Skeletal muscle cell (primary cell): ENCODE measurements around the gene QSER1.
"Not testable (repeated sequence)": the region's sequence is repeated elsewhere in the genome, so short reads cannot be mapped to it uniquely, and the experiment has no call there.

Experiments
- DNase-seq: peaks from one replicate; pipeline ENCODE4 v3.0.0-alpha.2; 2010; ENCODE audit warnings: low read depth
- H3K4me3 ChIP-seq: 2 replicates; pipeline ENCODE4 v1.5.1; 2011; ENCODE audit warnings: low read depth, mild to moderate bottlenecking, control low read depth, low read length, moderate library complexity

QSER1 gene

GRCh38 chr11:32892355-32893092, at the start of gene QSER1:
QSER1 (plus strand) TSS chr11:32892811; CDS start chr11:32893126, 315 bp downstream.
- H3K4me3 ChIP-seq: peak within 1 kb of the TSS; percentile 89
- DNase-seq: no peak

DNA sequence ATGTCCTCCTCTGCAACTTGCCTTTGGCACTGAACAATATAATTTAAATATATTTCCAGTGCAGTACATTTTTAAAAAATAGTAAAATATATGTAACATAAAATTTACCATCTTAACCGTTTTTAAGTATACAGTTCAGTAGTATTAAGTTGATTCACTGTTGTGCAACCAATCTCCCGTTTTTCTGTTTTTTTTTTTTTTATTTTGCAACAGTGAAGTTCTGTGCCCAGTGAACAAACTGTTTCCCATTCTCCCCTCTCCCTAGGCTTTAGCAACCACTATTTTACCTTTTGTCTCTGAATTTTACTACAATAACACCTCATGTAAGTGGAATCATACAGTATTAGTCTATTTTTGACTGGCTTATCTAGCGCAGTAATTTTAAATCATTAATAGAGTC, 49.1 kb upstream of the QSER1 start:
- no peak for DNase-seq
- no peak overlapping the region for H3K4me3 ChIP-seq

DNA sequence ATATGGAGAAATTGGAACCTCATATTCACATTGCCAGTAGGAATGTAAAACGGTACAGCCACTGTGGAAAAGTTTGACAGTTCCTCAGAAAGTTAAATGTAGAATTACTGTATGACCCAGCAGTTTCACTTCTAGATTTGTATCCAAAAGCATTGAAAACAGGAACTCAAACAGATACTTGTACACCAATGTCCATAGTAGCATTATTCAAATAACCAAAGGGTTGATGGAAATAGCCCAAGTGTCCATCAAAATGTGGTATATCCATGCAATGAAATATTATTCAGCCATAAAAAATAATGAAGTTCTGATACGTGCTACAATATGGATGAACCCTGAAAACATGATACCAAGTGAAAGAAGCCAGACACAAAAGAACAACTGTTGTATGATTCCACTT, 45.1 kb upstream of the QSER1 start:
- H3K4me3 ChIP-seq: no peak overlapping the region
- no peak for DNase-seq

DNA sequence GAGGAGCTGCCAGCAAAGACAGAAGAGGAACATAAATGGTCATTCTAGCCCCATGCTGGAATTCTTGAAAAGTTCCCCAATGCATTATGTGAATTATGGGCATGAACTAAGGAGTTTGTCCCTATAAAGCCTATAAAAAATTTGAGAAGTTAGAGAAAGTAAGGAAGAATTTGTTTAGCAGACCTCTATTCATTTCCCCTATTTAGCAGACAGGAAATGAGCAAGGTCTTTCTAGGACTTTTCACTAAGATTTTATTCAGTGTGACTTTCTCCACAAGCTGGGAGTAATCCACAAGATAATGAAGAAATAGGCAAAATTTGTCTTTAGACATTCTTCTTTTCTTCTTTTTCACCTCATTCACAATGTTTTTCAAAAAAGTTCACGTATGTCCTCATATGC, 42.9 kb upstream of the QSER1 start:
- DNase-seq: no peak
- no peak overlapping the region for H3K4me3 ChIP-seq

DNA sequence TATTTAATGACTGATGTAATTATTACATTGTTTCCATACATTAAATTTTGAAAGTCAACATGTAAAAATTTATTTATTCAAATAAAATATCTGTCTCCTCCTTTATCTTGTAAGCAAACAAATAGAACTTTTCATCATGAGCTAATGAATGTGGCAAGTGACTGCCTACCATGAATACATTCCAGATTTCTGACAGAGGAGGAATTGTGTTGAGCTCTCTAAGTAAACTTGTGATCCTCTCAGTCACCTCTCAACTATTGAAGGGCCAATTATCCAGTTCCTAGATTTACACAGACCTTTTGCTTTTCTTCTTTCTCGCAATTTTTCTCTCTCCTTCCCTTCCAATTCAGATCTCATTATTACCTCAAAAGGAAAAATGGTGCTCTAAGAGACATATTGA, 41.4 kb upstream of the QSER1 start:
- DNase-seq: no peak
- no peak overlapping the region for H3K4me3 ChIP-seq

GRCh38 chr11:32852207-32852606, 40.4 kb upstream of the QSER1 start:
- no peak for DNase-seq
- no peak overlapping the region for H3K4me3 ChIP-seq

- no peak overlapping the region for H3K4me3 ChIP-seq
- DNase-seq: no peak
These were observed 37.0 kb upstream of the QSER1 start for GRCh38 chr11:32855601-32856000.

DNA sequence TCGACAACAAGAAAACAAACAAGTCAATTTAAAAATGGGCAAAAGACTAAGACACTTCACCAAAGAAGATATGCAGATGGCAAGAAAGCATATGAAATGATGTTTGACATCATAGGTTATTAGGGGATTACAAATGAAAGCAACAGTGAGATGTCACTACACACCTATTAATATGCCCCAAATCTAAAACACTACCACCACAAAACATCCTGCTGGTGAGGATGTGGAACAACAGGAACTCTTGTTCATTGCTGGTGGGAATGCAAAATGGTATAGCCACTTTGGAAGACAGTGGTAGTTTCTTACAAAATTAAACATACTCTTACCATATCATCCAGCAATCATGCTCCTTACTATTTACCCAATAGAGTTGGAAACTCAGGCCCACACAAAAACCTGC, 33.9 kb upstream of the QSER1 start:
- no peak for DNase-seq
- H3K4me3 ChIP-seq: no peak overlapping the region

DNA sequence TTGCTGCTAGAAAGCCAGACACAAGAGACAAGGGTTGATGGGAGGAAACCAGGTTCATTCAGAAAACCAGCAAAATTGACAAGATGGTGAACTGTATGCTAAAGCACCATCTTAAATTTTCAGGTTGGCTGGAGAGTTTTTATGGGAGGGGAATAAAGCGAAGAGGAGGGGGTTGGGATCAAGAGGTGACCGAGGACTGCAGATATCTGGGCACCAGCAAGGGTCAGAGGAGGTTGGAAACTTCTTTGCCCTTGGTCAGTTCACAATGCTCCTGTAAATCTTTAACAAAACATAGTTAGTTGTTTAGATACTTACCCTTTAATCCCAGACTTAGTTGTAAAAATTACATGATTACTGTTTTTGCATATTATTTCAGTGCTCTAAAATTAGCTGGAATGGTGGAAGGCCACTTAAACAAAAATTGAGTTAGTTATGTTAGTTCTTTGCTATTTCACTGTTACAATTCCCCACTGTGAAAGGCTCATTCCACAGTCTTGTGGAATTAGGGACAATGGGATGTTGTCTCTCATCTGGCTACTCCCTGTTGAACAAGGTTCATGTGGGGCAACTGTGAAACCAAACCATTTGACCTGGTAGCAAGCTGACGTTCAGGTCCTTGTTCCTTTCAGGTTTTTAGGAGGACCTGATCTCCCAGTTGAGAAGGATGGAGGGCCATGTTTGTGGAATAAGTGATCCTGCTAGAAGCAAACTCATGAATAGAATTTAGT, 30.6 kb upstream of the QSER1 start:
- H3K4me3 ChIP-seq: no peak overlapping the region
- no peak for DNase-seq

GRCh38 chr11:32864555-32864954, 28.1 kb upstream of the QSER1 start:
- no peak overlapping the region for H3K4me3 ChIP-seq
- DNase-seq: no peak

- not testable (repeated sequence) for DNase-seq, H3K4me3 ChIP-seq
These were observed 23.9 kb upstream of the QSER1 start for GRCh38 chr11:32868752-32869151.

DNA sequence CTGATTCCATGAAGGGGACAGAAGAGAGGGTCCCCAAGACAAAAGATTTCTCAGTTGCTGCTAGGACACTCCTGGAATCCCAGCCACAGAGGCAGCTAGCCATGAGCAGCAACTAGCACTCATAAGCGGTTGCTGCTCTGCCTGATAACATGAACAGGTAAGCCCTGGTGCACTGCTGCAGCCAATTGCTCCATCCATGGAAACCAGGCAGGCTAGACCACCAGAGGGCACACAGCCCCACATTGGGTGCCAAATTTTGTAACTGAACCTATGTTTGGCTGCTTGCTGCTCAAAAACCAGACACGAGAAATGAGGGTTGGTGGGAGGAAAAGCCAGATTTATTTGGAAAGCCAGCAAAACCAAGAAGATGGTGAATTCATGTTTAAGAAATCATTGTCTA, 21.9 kb upstream of the QSER1 start:
- no peak for DNase-seq
- no peak overlapping the region for H3K4me3 ChIP-seq

GRCh38 chr11:32874132-32874531, 18.5 kb upstream of the QSER1 start:
- no peak overlapping the region for H3K4me3 ChIP-seq
- DNase-seq: no peak

GRCh38 chr11:32881286-32881685, 11.3 kb upstream of the QSER1 start:
- DNase-seq: no peak
- H3K4me3 ChIP-seq: no peak overlapping the region

- no peak for DNase-seq
- H3K4me3 ChIP-seq: no peak overlapping the region
These were observed 9.2 kb upstream of the QSER1 start for GRCh38 chr11:32883421-32883820.

GRCh38 chr11:32884023-32884422, 8.6 kb upstream of the QSER1 start:
- no peak overlapping the region for H3K4me3 ChIP-seq
- no peak for DNase-seq

DNA sequence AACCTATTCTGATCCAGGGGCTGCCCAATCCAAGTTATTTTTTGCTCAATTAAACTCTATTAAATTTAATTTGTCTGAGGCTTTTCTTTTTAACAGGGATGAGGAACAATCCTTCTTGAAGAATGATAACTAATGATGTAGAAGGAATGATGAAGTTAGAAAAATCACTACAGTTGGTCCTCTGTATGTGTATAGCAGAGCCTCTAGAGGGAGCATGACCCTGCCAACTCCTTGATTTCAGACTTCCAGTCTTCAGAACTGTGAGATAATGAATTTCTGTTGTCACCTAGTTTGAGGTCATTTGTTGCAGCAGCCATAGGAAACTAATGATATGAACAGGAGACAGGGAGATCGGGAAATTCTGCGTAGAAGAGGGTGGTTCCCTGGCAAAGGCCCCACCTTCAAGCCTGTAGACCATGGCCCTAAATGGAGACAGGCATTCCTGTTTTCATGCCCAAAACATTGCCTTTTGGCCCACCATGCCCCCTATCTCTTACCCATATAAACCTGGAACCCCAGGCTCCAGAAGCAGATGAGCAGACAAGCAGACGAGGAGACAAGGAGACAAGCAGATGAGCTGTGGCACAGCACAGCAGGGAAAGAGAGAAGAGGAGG, 7.7 kb upstream of the QSER1 start:
- DNase-seq: no peak
- H3K4me3 ChIP-seq: no peak overlapping the region

DNA sequence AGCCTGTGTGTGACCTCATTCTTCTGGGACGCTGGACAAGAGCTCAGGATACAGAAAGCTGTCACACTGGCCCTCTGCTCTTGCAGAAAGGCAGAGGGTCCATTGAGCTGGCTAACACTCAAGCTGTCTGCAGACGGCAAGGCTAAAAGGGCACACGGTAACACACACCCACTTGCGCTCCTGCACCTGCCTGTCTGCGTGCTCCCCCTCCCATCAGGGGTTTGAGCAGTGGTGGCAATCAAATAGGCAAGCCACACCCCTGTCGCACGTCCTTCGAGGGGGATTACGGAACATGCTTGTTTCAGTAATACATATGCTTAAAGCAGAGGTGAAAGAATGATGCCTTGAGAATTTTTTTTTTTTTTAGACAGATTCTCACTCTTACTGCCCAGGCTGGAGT, 7.1 kb upstream of the QSER1 start:
- no peak for DNase-seq
- no peak overlapping the region for H3K4me3 ChIP-seq

GRCh38 chr11:32886180-32886579, 6.4 kb upstream of the QSER1 start:
- no peak overlapping the region for H3K4me3 ChIP-seq
- DNase-seq: no peak

DNA sequence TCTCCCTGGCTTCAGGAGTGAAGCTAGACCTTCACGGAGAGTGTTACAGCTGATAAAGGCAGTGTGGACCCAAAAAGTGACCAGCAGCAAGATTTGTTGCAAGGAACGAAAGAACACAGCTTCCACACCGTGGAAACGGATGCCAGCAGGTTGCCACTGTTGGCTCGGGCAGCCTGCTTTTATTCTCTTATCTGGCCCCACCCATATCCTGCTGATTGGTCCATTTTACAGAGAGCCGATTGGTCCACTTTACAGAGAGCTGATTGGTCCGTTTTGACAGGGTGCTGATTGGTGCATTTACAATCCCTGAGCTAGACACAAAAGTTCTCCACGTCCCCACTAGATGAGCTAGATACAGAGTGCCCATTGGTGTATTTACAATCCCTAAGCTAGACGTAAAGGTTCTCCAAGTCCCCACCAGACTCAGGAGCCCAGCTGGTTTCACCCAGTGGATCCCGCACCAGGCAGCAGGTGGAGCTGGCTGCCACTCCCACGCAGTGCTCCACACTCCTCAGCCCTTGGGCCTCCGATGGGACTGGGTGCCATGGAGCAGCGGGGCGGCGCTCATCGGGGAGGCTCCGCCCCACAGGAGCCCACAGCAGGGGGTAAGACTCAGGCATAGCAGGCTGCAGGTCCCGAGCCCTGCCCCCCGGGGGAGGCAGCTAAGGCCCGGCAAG, 4.8 kb upstream of the QSER1 start:
- not testable (repeated sequence) for DNase-seq, H3K4me3 ChIP-seq
